ENCODE measurements around the gene RNPS1. TPM values are rescaled to one million over a fixed set of nuclear protein-coding genes. Genes with fewer than 3 reads are reported as not detected.
A peak's percentile ranks its signal among the peaks of the same experiment; 100 is the strongest.
"Not testable (repeated sequence)": the region's sequence is repeated elsewhere in the genome, so short reads cannot be mapped to it uniquely, and the experiment has no call there.

RNPS1 gene
- total and polyA plus RNA-seq, 9 donors: 78.0 to 172 (median 138) TPM

- DNase-seq: no peak
- Histone ChIP-seq H3K4me3 (no peak overlapping the region), H3K27ac (no peak overlapping the region), H3K27me3 (no peaks in the 10 kb centered on the region), H3K9me3 (no peaks in the 10 kb centered on the region), H3K4me1 (ENCODE audit: insufficient read depth) (peaks cover 3% of the 10 kb centered on the region), H3K36me3 (no peaks in the 10 kb centered on the region)
- intact Hi-C loops (cut with DNase I): no loop called here
- TF ChIP-seq CTCF (IDR thresholded peaks at IDR 0.05) (no peak), POLR2A (IDR thresholded peaks at IDR 0.05) (no peak), EP300 (IDR thresholded peaks at IDR 0.05) (no peak)
- 70 to 72% (median 71%) methylated on average over 16 of the region's 16 CpGs for WGBS, 3 donors
Measured at GRCh38 chr16:2273484-2273883, 5.6 kb upstream of the RNPS1 start.

- H3K9me3 ChIP-seq: no peaks in the 10 kb centered on the region
- no peak for TF ChIP-seq EP300 (IDR thresholded peaks at IDR 0.05)
- no peak for TF ChIP-seq POLR2A (IDR thresholded peaks at IDR 0.05)
- TF ChIP-seq CTCF (IDR thresholded peaks at IDR 0.05): no peak
- intact Hi-C loops (cut with DNase I): no loop called here
- H3K36me3 ChIP-seq: no peaks in the 10 kb centered on the region
- no peaks in the 10 kb centered on the region for H3K27me3 ChIP-seq
- WGBS, 3 donors: 76 to 89% (median 81%) methylated on average over 12 to 14 of the region's 14 CpGs
- no peak overlapping the region for H3K4me3 ChIP-seq
- DNase-seq: no peak
- H3K4me1 ChIP-seq (ENCODE audit: insufficient read depth): peaks cover 3% of the 10 kb centered on the region
- no peak overlapping the region for H3K27ac ChIP-seq
Measured at GRCh38 chr16:2271848-2272461, 4.0 kb upstream of the RNPS1 start.

- no peak overlapping the region for H3K4me3 ChIP-seq
- no peaks in the 10 kb centered on the region for H3K9me3 ChIP-seq
- whole genome bisulfite sequencing, 3 donors: 80 to 82% (median 82%) methylated on average over 15 of the region's 15 CpGs
- no peaks in the 10 kb centered on the region for H3K27me3 ChIP-seq
- H3K36me3 ChIP-seq: no peaks in the 10 kb centered on the region
- H3K4me1 ChIP-seq (ENCODE audit: insufficient read depth): peaks cover 5% of the 10 kb centered on the region
- intact Hi-C loops (cut with DNase I): no loop called here
- no peak for TF ChIP-seq CTCF (IDR thresholded peaks at IDR 0.05)
- no peak for TF ChIP-seq EP300 (IDR thresholded peaks at IDR 0.05)
- no peak overlapping the region for H3K27ac ChIP-seq
- DNase-seq: no peak
Measured at GRCh38 chr16:2270588-2271470, 2.9 kb upstream of the RNPS1 start.

- H3K27me3 ChIP-seq: no peaks in the 10 kb centered on the region
Measured at GRCh38 chr16:2270070-2270462, 2.1 kb upstream of the RNPS1 start.

GRCh38 chr16:2267505-2267912 lies 417 bp downstream of the RNPS1 start:
- H3K9me3 ChIP-seq; H3K4me1 ChIP-seq (ENCODE audit: insufficient read depth); intact Hi-C loops (cut with DNase I); H3K27me3 ChIP-seq; DNase-seq; H3K36me3 ChIP-seq: not testable (repeated sequence)
- Histone ChIP-seq H3K4me3 (peak overlapping the region; percentile 85), H3K27ac (peak overlapping the region; percentile 92 to 97)
- 0 to 1% (median 0%) methylated on average over 38 to 54 of the region's 54 CpGs for WGBS, 3 donors

More at GRCh38 chr16:2270070-2270462, 2.1 kb upstream of the RNPS1 start:
- Histone ChIP-seq H3K4me3 (no peak overlapping the region), H3K4me1 (ENCODE audit: insufficient read depth) (peaks cover 5% of the 10 kb centered on the region), H3K9me3 (no peaks in the 10 kb centered on the region), H3K27ac (no peak overlapping the region), H3K36me3 (no peaks in the 10 kb centered on the region)
- DNase-seq: no peak
- intact Hi-C loops (cut with DNase I): no loop called here
- no peak for TF ChIP-seq CTCF (IDR thresholded peaks at IDR 0.05)
- TF ChIP-seq EP300 (IDR thresholded peaks at IDR 0.05): no peak
- no peak for TF ChIP-seq POLR2A (IDR thresholded peaks at IDR 0.05)
- 79 to 83% (median 82%) methylated on average over 9 of the region's 9 CpGs for WGBS, 3 donors

GRCh38 chr16:2266887-2267286 lies 1.0 kb downstream of the RNPS1 start:
- DNase-seq; H3K27me3 ChIP-seq; H3K27ac ChIP-seq; H3K4me1 ChIP-seq (ENCODE audit: insufficient read depth); H3K36me3 ChIP-seq; intact Hi-C loops (cut with DNase I); H3K9me3 ChIP-seq: not testable (repeated sequence)
- peak overlapping the region; percentile 85 for H3K4me3 ChIP-seq
- 4 to 5% (median 4%) methylated on average over 7 to 12 of the region's 12 CpGs for WGBS, 3 donors

- intact Hi-C loops (cut with DNase I); DNase-seq; H3K9me3 ChIP-seq; H3K4me3 ChIP-seq; H3K4me1 ChIP-seq (ENCODE audit: insufficient read depth); H3K27ac ChIP-seq; H3K36me3 ChIP-seq; H3K27me3 ChIP-seq: not testable (repeated sequence)
- 80 to 84% (median 80%) methylated on average over 14 of the region's 14 CpGs for WGBS, 3 donors
Measured at GRCh38 chr16:2263026-2263425, 4.9 kb downstream of the RNPS1 start.

Measured in ovary (tissue), 9 donors.